GM12864 (cell line): ENCODE results near the gene PADI1.

Experiments used
- DNase-seq: peaks from one replicate; pipeline ENCODE4 v3.0.0-alpha.2; 2011; ENCODE audit warnings: low read depth
- H3K4me3 ChIP-seq: 2 replicates; pipeline ENCODE4 v1.5.1; 2011; ENCODE audit warnings: mild to moderate bottlenecking, low read depth, low read length, control low read depth
- TF ChIP-seq, protein P1 (sequence below): IDR thresholded peaks from 2 replicates; pipeline ENCODE4 v1.5.1; 2011; ENCODE audit warnings: low read depth, mild to moderate bottlenecking, moderate library complexity, low read length, control low read depth, inconsistent platforms; ENCODE audit errors: missing control alignments

Gene PADI1

DNA sequence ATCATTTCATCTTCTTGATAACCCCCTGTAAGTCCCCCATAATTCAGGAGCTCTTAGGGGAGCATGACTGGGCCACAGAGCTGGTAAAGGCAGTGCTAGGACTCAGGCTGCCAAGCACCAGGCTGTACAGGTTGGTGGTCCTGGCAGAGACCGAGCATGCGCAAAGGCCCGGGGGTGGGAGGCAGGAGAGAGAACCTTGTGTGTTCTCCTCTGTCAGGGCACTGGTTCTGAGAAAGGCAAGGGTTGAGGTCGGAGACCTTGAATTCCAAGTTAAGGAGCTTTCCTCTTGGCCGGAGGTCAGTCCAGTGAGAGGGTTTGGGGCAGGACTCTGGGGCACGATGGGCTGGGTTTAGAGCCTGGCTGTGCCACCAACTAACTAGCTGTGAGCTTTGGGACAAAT is 67.1 kb downstream of the PADI1 start:
- no peak for DNase-seq
- TF ChIP-seq, protein P1, sequence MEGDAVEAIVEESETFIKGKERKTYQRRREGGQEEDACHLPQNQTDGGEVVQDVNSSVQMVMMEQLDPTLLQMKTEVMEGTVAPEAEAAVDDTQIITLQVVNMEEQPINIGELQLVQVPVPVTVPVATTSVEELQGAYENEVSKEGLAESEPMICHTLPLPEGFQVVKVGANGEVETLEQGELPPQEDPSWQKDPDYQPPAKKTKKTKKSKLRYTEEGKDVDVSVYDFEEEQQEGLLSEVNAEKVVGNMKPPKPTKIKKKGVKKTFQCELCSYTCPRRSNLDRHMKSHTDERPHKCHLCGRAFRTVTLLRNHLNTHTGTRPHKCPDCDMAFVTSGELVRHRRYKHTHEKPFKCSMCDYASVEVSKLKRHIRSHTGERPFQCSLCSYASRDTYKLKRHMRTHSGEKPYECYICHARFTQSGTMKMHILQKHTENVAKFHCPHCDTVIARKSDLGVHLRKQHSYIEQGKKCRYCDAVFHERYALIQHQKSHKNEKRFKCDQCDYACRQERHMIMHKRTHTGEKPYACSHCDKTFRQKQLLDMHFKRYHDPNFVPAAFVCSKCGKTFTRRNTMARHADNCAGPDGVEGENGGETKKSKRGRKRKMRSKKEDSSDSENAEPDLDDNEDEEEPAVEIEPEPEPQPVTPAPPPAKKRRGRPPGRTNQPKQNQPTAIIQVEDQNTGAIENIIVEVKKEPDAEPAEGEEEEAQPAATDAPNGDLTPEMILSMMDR: no peak

DNA sequence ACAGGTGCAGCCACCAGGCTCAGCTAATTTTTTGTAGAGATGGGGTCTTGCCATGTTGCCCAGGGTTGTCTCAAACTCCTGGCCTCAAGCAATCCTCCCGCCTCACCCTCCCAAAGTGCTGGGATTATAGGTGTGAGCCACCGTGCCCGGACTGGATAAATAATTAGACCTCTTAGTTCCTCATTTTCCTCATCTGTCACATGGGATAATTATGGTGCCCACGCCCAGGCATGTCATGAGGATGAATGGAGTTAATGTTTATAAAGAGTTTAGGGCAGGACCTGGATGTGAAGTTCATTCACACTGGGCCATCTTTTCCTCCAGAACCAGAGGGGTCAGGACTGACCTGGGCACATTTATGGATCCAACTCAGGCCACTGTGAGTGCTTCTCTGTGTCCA is 67.7 kb downstream of the PADI1 start:
- TF ChIP-seq, protein P1: no peak
- no peak overlapping the region for H3K4me3 ChIP-seq
- no peak for DNase-seq

More for the DNA sequence above, 67.1 kb downstream of the PADI1 start:
- no peak overlapping the region for H3K4me3 ChIP-seq

GRCh38 chr1:17273096-17273495 is 68.2 kb downstream of the PADI1 start:
- no peak for DNase-seq
- TF ChIP-seq, protein P1: no peak

DNA sequence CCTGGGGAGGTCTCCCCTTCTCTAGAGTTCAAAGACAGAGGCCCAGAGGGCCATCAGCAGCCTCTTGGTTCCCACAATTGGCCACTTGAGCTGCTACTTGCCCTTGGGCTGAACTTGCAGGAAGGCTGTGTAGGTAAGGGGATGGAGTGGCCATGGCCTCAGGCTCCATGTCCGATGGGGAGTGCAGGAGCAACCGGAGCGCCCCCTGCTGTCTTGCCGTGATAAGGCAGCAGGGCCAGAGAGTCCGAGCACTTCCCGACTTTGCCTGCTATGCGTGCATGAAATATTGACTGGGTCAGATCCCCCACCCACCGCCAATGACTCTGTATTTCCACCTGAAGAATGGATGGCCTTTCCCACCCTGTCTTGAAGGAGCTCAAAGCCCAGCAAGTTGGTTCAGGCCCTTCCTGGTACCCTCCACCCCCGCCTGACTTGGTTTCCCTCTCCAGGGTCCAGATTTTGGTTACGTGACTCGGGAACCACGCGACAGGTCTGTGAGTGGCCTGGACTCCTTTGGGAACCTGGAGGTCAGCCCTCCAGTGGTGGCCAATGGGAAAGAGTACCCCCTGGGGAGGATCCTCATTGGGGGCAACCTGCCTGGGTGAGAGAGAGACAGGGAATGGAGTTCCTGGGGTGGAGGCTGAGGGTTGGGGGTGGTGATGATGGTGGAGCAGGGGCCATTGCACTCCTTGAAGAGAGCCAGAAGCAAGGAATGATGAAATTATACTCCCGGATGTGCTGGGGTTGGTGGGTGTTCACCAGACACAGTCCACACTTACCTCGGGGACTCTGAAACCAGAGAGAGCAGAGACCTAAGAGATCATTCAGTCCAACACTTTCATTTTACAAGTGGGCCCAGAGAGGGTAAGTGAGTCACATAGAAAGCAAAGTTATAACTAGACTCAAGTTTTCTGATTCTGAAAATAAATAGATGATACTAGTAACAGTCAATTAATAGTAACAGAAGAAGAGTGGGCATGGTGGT is 69.5 kb downstream of the PADI1 start:
- H3K4me3 ChIP-seq: peak overlapping the region; percentile 19
- peak; percentile 66 for DNase-seq
- TF ChIP-seq, protein P1: peak; percentile 97

More at GRCh38 chr1:17273096-17273495, 68.2 kb downstream of the PADI1 start:
- no peak overlapping the region for H3K4me3 ChIP-seq

DNA sequence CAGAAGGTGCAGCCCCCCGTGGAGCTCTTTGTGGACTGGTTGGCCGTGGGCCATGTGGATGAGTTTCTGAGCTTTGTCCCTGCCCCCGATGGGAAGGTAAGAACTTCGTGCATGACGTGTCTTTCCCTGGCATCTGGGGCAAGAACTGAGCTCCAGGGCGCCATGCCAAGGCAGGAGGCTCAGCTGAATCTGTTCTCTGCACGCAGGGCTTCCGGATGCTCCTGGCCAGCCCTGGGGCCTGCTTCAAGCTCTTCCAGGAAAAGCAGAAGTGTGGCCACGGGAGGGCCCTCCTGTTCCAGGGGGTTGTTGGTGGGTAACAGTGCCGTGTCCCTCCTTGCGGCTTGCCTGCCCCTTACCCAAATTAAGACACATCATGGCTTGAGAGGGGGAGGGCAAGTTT is 71.6 kb downstream of the PADI1 start:
- no peak for DNase-seq
- TF ChIP-seq, protein P1: no peak
- H3K4me3 ChIP-seq: no peak overlapping the region

DNA sequence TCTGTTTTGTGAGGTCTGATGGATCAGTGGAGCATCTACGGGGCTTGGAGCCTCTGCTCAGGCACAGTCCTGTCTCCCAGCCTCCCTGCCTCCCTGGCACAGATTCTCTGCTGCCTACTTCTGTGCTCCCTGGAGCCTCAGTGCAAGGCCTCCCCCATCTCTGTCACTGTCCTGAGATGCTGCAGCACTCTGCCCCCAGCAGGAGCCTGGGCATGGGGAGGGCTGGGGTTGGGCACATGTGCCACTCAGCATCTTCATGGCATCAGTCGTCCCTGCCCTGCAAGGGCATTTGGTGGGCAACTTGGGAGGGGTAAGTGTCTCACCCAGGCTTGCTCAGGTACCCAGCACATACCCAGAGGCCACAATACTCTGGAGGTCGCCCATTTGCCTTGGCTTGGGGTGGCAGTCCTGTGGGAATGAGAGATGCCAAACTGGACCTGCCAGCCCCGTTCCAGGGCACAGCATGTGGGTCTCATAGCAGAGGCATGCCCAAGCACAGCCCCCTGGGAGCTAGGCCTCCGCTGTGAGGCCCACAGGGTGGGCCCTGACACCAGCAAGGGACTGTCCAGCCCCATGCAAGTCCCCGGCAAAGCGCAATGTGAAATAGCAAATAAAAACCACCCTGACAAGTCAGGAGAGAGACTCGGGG is 72.7 kb downstream of the PADI1 start:
- TF ChIP-seq, protein P1: no peak
- H3K4me3 ChIP-seq: no peak overlapping the region
- DNase-seq: no peak
